Activated T-helper 1 cell treated with Interleukin-2 at 50 U/mL for 16 hours (primary cell): ENCODE measurements around the gene DAZAP1.

Experiments
- DNase-seq: peaks from one replicate; pipeline ENCODE4 v3.0.0-alpha.2; 2020; ENCODE audit warnings: low read depth

Gene DAZAP1

DNA sequence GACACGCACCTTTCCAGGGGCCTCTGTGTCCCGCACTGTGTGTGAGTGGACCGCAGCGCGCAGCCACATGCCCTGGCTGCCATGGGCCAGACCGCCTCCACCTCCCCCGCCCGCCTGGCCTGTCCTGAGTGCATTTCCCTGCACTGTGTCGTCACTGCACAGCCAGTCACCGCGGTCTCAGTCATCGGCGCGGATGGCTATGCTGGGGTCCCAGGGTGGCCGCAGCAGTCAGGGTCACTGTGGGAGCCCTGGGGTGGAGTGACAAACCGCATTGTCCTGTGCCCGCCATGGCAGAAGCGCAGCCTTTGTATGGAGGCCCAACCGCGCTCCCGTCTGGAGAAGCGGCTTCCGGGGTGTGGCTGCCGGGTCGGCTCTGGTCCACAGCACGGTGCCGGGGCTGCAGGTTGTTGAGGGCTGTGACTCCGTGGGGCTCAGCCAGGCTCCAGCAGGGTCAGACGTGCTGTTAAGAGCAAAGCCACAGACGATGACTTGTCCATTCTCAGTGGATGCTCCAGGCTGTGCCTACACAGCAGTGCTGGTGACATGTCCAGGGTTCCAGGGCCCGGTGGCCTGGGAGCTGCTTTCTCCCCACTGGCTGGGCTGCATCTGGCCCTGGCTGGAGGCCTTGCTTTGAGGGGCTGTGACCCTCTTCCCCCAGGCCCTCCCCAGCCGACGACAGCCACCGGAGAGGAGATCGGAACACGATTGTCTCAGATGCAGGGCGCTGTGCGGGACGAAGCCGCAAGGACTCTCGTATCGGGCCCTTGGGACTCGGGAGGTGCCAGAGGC, 30.0 kb upstream of the DAZAP1 start:
- no peak for DNase-seq

DNA sequence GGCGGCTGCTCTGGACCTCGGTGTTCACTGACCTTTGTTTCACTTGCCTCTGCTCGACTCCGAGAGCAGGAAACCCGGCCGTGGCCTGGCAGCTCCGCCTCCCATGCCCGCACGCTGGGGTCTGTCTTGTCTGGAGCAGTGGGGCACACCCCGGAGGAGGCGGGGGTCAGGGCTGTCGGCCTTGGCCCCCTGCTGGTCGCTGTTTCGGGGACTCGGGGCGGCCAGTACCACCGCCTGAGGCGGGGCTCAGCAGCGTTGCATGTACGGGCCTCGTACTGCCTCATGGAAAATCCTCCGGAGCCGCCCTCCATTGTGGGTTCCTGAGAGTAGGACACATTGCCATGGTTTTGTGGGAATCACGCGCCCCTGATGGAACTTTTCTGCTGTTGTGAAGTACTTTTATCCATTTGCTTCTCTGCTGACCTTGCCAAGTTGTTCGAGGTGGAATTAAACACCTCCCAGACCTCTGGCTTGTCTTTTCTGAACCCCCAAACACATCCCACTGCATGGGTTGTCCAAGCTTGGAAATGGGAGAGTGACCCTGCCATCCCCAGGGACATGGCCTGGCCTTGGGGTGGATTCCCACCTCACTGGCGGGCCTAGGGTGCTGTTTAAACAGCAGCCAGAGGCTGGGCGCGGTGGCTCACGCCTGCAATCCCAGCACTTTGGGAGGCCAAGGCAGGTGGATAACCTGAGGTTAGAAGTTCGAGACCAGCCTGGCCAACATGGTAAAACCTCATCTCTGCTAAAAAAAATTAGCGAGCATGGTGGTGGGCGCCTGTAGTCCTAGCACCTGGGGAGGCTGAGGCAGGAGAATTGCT, 29.2 kb upstream of the DAZAP1 start:
- no peak for DNase-seq

DNA sequence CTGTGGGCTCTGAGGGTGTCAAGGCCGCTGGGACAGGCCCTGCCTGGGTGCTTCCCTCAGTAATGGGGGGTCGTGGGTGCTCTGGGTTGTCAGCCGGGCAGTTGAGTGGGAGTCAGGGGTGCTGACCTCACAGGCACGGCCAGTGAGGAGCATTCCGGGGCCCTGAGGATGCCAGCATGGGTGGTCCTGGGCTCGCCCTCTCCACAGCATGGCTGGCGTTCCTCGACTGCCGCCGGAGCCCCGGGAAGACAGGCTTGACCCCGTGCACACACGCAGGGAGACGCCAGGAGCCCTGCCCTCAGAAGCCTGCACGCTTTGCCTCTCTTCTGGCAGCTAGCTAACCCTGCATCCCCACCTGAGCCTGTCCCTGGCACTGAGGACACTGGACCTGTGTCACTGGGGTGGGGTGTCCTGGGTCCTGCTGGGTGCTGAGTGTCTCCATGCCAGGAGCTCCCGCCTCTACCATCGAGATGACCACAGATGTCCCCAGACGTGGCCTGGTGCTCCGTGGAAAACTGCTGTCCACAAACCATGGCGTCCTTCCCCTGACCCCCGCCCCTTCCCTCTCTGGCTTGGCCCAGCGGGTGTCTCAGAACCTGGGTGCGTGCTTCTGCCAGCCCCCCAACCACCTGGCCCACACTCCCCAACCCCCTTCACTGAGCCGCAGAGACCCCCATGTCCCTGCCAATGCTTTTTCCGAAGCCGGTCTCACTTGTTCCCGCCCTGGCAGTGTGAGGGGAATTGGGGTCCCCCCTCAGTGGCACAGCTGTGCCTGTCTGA, 28.1 kb upstream of the DAZAP1 start:
- DNase-seq = no peak

DNA sequence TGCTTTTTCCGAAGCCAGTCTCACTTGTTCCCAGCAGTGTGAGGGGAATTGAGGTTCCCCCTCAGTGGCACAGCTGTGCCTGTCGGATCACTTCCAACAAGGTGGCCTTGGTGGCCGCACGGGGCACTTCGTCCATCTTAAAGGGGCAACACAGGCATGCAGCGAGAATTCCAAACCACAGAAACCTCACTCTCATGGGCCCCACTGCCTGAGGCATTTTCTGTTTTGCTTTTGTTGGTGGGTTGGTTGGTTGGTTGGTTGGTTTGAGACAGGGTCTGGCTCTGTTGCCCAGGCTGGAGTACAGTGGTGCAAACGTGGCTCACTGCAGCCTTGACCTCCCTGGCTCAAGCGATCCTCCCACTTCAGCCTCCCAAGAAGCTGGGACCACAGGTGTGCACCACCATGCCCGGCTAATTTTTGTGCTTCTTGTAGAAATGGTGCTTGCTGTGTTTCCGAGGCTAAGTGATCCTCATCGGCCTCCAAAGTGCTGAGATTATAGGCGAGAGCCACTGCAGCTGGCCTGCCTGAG, 27.4 kb upstream of the DAZAP1 start:
- DNase-seq = no peak

DNA sequence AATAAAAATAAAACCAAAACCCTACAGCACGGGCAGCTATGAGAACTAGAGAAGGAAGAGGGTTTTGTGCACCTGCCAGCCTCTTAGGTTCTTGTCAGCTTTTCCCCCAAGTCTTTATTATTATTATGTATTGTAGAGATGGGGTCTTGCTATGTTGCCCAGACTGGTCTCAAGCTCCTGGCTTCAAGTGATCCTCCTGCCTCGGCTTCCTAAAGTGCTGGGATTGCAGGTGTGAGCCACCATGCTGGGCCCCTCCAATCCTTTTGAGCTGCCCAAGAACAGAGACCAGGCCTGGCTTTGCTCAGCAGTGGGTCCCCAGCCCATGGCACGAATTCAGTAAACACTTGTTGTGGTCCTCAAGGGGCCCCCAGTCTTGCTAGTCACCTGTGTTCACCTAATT, 25.1 kb upstream of the DAZAP1 start:
- DNase-seq = no peak

DNA sequence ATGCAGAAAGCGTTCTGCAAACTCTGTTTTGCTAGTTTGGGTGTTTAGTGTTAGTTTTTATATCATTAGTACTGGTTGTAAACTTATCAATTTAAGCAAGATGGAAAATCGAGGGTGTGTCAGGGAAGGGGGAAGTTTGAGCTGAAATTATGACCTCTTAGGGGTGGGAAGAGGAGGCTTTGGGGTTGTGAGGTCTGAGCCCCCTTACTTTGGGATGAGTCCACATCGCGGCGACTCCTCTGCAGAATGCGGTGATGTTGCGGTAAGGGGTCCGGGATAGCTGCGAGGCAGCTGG, 24.4 kb upstream of the DAZAP1 start:
- no peak for DNase-seq

DNA sequence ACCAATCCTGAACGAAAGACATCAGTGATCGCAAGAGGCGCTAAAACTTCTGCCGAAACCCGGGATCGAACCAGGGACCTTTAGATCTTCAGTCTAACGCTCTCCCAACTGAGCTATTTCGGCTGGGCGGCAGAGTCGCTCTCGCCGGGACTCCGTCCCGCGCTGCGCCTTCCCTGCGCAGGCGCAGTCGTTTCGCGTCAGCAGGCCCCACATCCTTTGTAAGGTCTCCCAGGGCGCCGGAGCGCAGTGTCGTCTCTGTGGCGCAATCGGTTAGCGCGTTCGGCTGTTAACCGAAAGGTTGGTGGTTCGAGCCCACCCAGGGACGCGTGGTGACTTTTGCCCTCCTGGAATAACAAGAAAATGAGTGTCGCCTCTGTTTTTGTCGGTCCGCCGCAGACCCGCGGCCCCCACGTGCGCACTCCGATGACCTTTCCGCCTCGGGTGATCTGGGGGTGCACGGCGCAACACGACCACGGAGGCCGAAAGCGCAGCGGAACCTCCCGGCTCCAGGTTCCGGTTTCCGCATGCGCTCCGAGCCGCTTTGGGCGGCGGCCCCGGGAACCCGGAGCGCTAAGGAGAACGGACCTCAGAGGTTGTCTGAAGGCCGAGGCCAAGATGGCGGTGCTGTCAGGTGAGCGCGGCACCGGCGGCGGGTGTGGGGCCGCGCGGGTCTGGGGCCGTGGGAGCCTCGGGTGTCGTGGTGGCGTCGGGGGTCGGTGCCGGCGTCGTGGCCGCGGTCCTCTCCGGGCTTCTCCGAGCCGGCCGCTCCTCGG, 23.9 kb upstream of the DAZAP1 start, which contains the start of gene NDUFS7:
Gene NDUFS7, plus strand, starts transcription at position 596 of the 773 bp plus-strand sequence. Its CDS starts 20 bp downstream, at position 616.
- peak; percentile 93 for DNase-seq

DNA sequence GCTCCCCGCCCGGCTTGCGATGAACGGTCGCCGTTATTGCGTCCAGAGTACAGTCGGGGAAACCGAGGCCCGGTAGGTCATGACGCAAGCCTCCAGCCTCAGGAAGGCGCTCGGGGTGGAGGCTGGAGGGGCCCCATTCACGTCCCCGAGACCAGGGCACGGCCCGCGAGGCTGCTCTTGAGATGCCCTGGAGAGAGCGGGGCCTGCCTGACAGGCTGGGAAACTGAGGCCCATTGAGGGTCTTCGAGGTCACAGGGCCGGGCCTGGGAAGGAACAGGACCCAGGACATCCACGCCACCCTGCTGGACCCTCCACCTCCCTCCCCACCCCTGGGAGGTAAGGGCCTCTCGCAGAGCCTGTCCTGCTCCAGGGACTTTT, 23.3 kb upstream of the DAZAP1 start:
- no peak for DNase-seq

DNA sequence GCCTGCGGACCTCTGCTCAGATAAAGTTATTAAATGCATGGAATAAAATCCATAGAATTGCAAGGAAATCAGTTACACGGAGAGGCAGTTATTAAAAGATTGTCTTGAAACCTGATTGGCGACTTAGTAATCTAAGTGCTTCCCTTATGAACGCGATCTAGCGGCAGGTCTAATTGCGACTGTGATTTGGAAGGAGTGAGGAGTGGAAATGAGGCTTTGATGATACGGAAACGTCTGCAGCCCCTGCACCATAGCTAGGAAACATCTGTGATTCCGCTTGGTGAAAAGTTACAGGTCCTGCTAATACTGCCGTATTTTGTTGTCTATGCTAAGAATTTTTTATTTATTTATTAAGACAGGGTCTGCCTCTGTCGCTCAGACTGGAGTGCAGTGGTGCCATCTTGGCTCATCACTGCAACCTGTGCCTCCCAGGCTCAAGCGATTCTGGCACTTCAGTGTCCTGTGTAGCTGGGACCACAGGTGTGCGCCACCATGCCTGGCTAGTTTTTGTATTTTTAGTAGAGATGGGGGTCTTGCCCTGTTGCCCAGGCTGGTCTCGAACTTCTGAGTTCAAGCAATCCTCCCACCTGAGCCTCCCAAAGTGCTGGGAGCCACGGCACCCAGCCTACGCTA, 22.8 kb upstream of the DAZAP1 start:
- no peak for DNase-seq

DNA sequence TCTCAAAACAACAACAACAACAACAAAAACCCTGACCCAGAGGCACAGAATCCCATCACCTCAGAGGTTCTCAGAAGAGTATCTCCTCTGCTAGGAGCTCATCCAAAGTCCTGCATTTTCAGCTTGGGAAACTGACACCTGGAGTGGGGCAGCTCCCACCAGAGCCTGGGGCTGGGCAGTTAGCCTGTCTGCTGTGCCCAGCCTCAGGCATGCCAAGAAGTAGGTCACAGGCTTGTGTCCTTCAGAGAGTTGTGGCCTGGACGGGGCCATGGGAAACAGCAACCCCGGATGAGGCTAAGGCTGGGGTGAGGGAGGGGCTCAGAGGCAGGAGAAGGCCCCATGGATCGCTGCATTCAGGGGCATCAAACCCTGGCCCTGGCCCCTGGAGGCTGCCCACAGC, 21.6 kb upstream of the DAZAP1 start:
- DNase-seq = no peak

DNA sequence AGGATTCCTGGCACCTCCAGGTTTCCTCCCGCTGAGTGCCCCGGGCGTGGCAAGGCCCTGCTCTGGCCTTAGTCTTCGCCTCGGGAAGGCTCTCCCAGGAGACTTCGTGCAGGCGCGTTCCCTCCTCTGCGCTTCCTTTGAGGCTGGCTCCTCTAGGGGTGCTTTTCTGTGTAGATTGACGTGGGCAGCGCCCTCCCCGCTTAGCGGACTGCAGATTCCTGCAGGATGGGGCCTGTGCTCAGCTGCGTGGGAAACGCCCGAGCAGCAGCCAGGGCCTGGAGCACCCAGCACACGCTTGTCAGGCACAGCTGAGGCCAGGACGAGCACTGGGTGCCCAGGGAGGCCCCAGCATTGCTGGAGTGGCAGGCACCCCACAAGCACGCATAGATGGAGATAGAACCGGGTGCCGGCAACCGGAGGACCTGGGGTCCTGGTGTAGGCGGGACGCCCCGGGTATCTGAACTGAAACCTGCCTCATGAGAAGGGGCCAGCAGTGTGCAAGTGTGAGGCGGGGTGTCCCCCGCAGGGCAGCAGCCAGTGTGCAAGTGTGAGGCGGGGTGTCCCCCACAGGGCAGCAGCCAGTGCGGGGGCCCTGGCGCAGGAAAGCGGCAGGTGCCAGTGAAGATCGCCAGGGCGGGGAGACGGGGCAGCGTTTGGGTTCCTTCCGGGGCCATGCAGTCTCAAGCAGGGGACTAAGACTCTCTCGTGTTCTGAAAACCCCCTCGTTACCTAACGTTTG, 20.3 kb upstream of the DAZAP1 start:
- DNase-seq = no peak

DNA sequence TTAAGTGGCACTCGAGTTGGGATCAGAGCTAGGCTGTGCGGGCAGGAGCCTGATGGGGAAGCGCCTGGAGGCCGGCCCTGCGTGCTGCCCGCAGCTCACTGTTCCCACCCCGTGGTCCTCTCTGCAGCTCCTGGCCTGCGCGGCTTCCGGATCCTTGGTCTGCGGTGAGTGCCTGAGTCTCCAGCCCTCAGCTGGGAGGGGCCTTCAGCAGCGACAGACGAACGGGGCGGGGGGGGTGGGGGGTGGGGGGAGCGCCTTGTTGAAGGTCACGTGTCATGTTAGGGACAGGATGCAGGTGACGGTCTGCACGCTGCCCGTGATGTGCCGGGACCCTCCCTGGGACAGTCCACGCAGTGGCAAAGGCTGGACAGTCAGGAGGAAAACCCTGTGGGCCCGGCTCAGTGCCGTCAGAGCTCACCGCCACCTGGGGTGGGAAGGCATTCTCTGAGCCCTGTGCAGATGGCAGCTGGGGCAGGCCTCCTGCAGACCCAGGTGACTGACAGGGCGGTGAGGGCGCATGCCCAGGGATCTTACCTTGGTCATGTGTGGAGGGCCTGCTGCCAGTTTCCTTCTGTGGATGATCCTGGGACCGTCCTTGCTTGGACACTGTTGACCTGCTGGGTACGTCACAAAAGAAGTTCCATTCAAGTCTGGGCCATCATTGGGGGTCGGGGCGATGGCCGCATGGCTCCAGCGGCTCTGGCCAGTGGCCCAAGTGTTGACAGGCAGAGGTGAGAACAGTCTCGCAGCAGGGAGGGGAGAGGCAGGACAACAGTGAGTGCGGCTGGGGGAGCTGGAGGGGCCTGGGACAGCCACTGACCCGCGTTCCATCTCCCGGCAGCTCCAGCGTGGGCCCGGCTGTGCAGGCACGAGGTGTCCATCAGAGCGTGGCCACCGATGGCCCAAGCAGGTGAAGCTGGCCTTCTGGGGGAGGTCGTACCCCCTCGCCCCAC, 19.4 kb upstream of the DAZAP1 start:
- DNase-seq = no peak

DNA sequence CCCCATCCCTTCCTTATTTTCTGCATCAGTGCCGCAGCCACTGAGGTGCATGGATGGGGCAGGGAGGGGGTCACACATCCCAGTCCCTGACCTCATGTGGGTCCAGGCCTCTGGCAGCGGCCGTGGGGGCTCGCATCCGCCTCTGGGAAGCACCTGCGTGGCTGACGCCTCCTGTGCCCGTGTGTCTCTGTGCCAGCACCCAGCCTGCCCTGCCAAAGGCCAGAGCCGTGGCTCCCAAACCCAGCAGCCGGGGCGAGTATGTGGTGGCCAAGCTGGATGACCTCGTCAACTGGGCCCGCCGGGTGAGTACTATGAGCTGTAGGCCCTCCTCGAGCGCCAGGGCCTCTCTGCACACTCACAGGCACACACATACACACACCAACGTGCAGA, 18.8 kb upstream of the DAZAP1 start:
- no peak for DNase-seq

DNA sequence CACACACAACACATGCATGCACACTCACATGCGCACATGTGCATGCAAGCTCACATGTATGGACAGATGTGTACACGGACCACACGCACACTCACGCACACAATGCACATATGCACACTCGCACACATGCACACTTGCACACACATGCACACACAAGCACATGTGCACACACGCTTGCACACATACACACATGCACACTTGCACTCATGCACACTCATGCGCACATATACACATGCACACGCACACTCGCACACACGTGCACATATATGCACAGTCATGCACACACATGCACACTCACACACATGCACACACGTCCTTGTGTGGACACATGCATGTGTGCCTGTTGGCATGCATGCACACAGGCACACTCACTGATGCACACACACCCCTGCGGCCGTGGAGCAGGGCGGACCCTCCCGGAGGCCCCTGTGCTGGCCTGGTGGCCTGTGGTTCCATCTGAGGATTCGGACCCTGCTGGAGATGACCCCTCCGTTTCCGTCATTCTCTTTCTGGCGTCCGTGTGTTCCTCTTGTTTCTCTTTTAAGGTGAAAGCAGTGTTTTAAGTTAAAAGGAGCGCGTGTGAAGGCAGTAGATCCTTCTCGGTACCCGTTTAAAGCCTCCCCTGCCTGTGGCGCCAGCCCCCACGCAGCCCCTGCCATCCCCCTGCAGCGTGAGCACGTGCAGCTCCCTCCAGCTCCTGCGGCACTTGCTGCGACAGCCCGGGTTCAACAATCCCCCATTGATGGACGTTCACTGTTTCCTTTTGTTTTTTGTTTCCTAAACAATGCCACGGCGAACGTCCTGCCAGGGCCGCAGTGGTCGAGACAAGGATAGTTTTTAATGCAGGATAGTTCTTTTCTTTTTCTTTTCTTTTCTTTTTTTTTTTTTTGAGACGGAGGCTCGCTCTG, 18.1 kb upstream of the DAZAP1 start:
- no peak for DNase-seq

DNA sequence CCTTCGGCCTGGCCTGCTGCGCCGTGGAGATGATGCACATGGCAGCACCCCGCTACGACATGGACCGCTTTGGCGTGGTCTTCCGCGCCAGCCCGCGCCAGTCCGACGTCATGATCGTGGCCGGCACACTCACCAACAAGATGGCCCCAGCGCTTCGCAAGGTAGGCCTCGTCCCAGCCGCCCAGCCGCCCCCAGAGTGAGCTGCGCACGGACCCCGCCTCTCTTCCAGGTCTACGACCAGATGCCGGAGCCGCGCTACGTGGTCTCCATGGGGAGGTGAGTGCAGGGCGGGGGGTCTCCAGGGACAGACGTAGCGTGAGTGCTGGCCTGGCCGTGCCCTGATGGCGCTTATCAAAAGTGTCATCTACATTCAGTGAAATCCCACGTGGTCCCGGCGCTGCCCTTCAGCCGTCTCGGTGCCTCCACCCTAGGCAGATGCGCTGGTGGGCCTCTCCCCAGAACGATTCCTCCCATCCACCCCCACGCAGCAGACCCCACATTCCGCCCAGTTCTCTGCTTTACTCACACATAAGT, 16.4 kb upstream of the DAZAP1 start:
- no peak for DNase-seq

DNA sequence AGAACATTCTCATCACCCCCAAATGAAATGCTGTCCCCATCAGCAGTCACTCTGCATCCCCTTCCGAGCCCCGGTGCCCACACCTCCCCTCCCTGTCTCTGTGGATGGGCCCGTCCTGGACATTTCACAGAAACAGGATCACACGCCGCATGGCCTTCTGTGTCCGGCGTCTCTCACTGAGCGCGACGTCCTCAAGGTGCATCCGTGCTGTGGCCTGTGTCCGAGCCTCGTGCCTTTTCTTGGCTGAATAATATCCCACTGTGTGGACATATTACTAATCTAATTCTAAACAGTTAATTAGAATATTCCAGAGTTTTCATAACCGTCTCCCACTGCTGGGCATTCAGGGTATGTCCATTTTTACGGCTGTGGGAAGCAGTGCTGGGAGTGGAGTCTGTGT, 15.0 kb upstream of the DAZAP1 start:
- no peak for DNase-seq

DNA sequence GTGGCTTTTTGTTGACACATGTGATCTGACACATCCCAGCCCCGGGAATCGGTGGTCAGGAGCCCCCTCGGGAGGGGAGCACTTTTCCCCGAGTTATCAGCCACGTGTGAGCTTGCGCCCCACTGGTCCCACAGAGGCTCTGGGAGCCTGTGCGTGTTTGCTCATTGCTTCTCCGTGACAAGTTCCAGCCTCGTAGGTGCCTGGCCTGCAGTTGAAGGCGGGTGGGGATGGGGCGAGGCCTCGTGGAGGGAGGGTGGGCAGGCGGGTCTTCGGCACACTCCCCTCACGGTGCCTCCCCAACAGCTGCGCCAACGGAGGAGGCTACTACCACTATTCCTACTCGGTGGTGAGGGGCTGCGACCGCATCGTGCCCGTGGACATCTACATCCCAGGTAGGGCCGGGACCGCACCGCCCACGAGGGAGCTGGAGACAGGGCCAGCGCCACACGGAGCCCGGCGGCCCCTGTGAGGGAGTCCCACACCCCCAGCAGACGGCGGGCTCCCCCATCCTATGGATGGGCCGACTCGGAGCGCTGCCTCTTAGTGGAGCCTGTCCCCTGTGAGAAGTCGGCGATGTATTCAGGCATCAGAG, 14.4 kb upstream of the DAZAP1 start:
- DNase-seq = no peak

DNA sequence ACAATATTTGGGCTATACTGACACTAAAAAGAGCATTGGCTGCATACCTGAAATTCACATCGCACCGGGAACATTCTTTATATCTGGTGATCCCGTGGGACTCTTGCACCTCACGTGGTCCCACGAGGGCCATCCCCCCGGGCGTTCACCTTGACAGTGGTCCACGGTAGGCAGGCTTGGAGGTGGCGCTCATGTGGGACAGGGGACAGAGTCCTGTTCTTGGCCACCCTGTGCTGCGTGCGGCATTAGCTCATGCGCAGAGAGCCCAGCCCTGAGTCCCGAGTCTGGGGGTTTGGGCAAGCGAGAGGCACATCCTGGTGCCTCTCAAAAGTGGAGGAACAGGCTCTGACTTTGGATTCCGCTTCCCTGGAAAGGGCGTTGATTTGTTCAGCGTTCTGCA, 13.5 kb upstream of the DAZAP1 start:
- DNase-seq = no peak
